H1 (cell line): Measurements from ENCODE around the gene OR13J1. TPM values are rescaled to one million over a fixed set of nuclear protein-coding genes. Genes with fewer than 3 reads are reported as not detected.

Source experiments
- EZH2 ChIP-seq: fragments of 200-600 bp; sonication (generic); IDR thresholded peaks from 2 replicates; pipeline ENCODE4 v1.7.1; 2012; ENCODE audit warnings: low read depth, mild to moderate bottlenecking, moderate library complexity, low read length, inconsistent platforms; ENCODE audit not compliant: severe bottlenecking
- FOSL1 ChIP-seq: IDR thresholded peaks from 2 replicates; pipeline ENCODE4 v1.6.1; 2011; ENCODE audit warnings: mild to moderate bottlenecking, low read depth, low read length, moderate library complexity; ENCODE audit not compliant: insufficient read depth
- MAFK ChIP-seq: IDR thresholded peaks from 2 replicates; pipeline ENCODE4 v1.6.1; 2012; ENCODE audit warnings: low read depth, mild to moderate bottlenecking, improper control_type of control experiment, low read length
- RAD21 ChIP-seq, 2 experiments: IDR thresholded peaks in 1 of 2; conservative IDR thresholded peaks in 1 of 2; 2 replicates each; pipeline ENCODE4 v1.6.1; 2011; ENCODE audit warnings: low read depth in 2 of 2, low read length in 2 of 2, improper control_type of control experiment in 1 of 2, inconsistent platforms in 1 of 2, mild to moderate bottlenecking in 1 of 2, moderate library complexity in 1 of 2
- RFX5 ChIP-seq: IDR thresholded peaks from 2 replicates; pipeline ENCODE4 v1.6.1; 2011; ENCODE audit warnings: low read depth, low read length, improper control_type of control experiment, borderline replicate concordance
- SAP30 ChIP-seq: fragments of 300-600 bp; sonication (generic); IDR thresholded peaks from 2 replicates; pipeline ENCODE4 v1.7.1; 2012; ENCODE audit warnings: low read length, moderate library complexity, mild to moderate bottlenecking, inconsistent platforms; ENCODE audit not compliant: insufficient read depth, insufficient replicate concordance
- SIN3A ChIP-seq, 2 experiments: IDR thresholded peaks in 1 of 2; conservative IDR thresholded peaks in 1 of 2; 2 replicates each; pipeline ENCODE4 v1.6.1; 2011 to 2012; ENCODE audit warnings: low read length in 2 of 2, improper control_type of control experiment in 1 of 2, low read depth in 1 of 2, mild to moderate bottlenecking in 1 of 2
- TAF1 ChIP-seq: IDR thresholded peaks from 2 replicates; pipeline ENCODE4 v1.6.1; 2011; ENCODE audit warnings: mild to moderate bottlenecking, low read depth, low read length
- TBP ChIP-seq: IDR thresholded peaks from 2 replicates; pipeline ENCODE4 v1.6.1; 2011; ENCODE audit warnings: low read depth, low read length, improper control_type of control experiment
- TEAD4 ChIP-seq: IDR thresholded peaks from 2 replicates; pipeline ENCODE4 v1.6.1; 2012; ENCODE audit warnings: low read depth, low read length, inconsistent platforms, mixed read lengths
- polyA plus RNA-seq, 7 experiments: library from polyadenylated mRNA; depleted of rRNA in 3 of 7; stranded (reverse) in 5 of 7; unstranded in 2 of 7; fragments of >200 nt in 5 of 7; fragments of 200-250 nt in 2 of 7; gene quantifications; 1 replicate in 5 of 7; 2 replicates in 1 of 7; 4 replicates in 1 of 7; pipeline versions ENCODE4 v1.2.1 to v1.2.3, GENCODE V29; 2011 to 2013; ENCODE audit warnings: missing spikeins in 2 of 7, mixed read lengths in 2 of 7
- total RNA-seq: library from RNA; stranded (reverse); fragmentation: NEBNext Ultra II Directional; extraction: Animal tissue kit (Norgen Biotek cat#: 25700); gene quantifications from 2 replicates; pipeline ENCODE4 v1.2.1, GENCODE V29; 2021
- TF ChIP-seq, protein P1 (sequence below): IDR thresholded peaks from 2 replicates; pipeline ENCODE4 v1.6.1; 2012; ENCODE audit warnings: inconsistent platforms

The OR13J1 gene
- total and polyA plus RNA-seq, 2 of the 8 experiments (the other 6 are each of a cell fraction or from before 2014, with no cell fraction given), result not detected

GRCh38 chr9:35845824-35846771, 24.1 kb downstream of the OR13J1 start (continued):
- TF ChIP-seq, protein P1, sequence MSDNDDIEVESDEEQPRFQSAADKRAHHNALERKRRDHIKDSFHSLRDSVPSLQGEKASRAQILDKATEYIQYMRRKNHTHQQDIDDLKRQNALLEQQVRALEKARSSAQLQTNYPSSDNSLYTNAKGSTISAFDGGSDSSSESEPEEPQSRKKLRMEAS, result peak; percentile 74
- TF ChIP-seq RAD21 (IDR thresholded peaks at IDR 0.05 in 1 of 2, conservative IDR thresholded peaks at IDR 0.05 in 1 of 2; ENCODE audit: low read depth in 2 of 2, low read length in 2 of 2), result no peak
- TF ChIP-seq TAF1, result peak; percentile 62; the same call in 1 of the 2 replicates
- no peak for TF ChIP-seq TEAD4
- TF ChIP-seq SIN3A (conservative IDR thresholded peaks at IDR 0.05 in 1 of 2, IDR thresholded peaks at IDR 0.05 in 1 of 2; ENCODE audit: low read depth in 1 of 2, low read length in 2 of 2), result 0 out of 4 replicates have a peak, but pooled peaks have one; percentile 15 to 23
- no peak for TF ChIP-seq RFX5
- no peak for TF ChIP-seq EZH2
- peak; percentile 60 for TF ChIP-seq SAP30
- TF ChIP-seq FOSL1, result no peak
- TF ChIP-seq TBP, result peak; percentile 56; the same call in 1 of the 2 replicates
- no peak for TF ChIP-seq MAFK
